Liver (tissue), 9 donors: ENCODE measurements around the gene COQ8A. TPM values are rescaled to one million over a fixed set of nuclear protein-coding genes. Genes with fewer than 3 reads are reported as not detected.

Experiments
- DNase-seq: peaks from one replicate; pipeline ENCODE4 v3.0.0-alpha.2; 2017; ENCODE audit warnings: low spot score
- H3K27ac ChIP-seq, 2 donors: one replicate each; pipeline ENCODE4 v1.7.0; 2013; ENCODE audit warnings: inconsistent platforms in 2 of 2, low read length in 2 of 2, control low read depth in 1 of 2, low read depth in 1 of 2, mild to moderate bottlenecking in 1 of 2
- H3K27me3 ChIP-seq, 4 donors: one replicate each; pipeline versions ENCODE4 v1.6.1 to v1.7.0; 2013; ENCODE audit warnings: low read length in 3 of 4, inconsistent platforms in 1 of 4, mild to moderate bottlenecking in 1 of 4, moderate library complexity in 1 of 4; ENCODE audit not compliant: control insufficient read depth in 4 of 4, insufficient read depth in 4 of 4
- H3K36me3 ChIP-seq, 4 donors: one replicate each; pipeline versions ENCODE4 v1.6.1 to v1.7.0; 2013; ENCODE audit warnings: low read length in 3 of 4, mild to moderate bottlenecking in 3 of 4, low read depth in 1 of 4, moderate library complexity in 1 of 4; ENCODE audit not compliant: control insufficient read depth in 4 of 4, insufficient read depth in 3 of 4
- H3K4me1 ChIP-seq, 4 donors: one replicate each; pipeline versions ENCODE4 v1.6.1 to v1.7.0; 2013; ENCODE audit warnings: low read length in 3 of 4, mild to moderate bottlenecking in 3 of 4, moderate library complexity in 1 of 4; ENCODE audit not compliant: control insufficient read depth in 4 of 4, insufficient read depth in 4 of 4
- H3K4me3 ChIP-seq, 3 donors: one replicate each; pipeline versions ENCODE4 v1.6.1 to v1.7.0; 2013; ENCODE audit warnings: low read length in 3 of 3, control low read depth in 1 of 3, low read depth in 1 of 3, mild to moderate bottlenecking in 1 of 3
- H3K9ac ChIP-seq, 2 donors: one replicate each; pipeline ENCODE4 v1.7.0; 2013; ENCODE audit warnings: low read length in 2 of 2, mild to moderate bottlenecking in 2 of 2, moderate library complexity in 2 of 2, control low read depth in 1 of 2, low read depth in 1 of 2
- H3K9me3 ChIP-seq, 4 donors: one replicate each; pipeline versions ENCODE4 v1.6.1 to v1.7.0; 2013; ENCODE audit warnings: low read length in 3 of 4; ENCODE audit not compliant: control insufficient read depth in 4 of 4
- ATF3 ChIP-seq: IDR thresholded peaks from 2 replicates; pipeline ENCODE4 v1.6.1; 2016; ENCODE audit warnings: antibody characterized with exemption
- EGR1 ChIP-seq, 2 donors: IDR thresholded peaks; 2 replicates each; pipeline ENCODE4 v1.6.1; 2016 to 2018; ENCODE audit warnings: antibody characterized with exemption in 2 of 2, low read depth in 2 of 2
- FOXA1 ChIP-seq: IDR thresholded peaks from 2 replicates; pipeline ENCODE4 v1.6.1; 2016; ENCODE audit warnings: antibody characterized with exemption
- FOXA2 ChIP-seq: IDR thresholded peaks from 2 replicates; pipeline ENCODE4 v1.6.1; 2016; ENCODE audit warnings: antibody characterized with exemption
- GABPA ChIP-seq, 2 donors: IDR thresholded peaks in 1 of 2; conservative IDR thresholded peaks in 1 of 2; 2 replicates each; pipeline ENCODE4 v1.6.1; 2016; ENCODE audit warnings: antibody characterized with exemption in 2 of 2, mild to moderate bottlenecking in 1 of 2, moderate library complexity in 1 of 2
- HNF4A ChIP-seq, 2 donors: conservative IDR thresholded peaks; 2 replicates each; pipeline ENCODE4 v1.6.1; 2016; ENCODE audit warnings: antibody characterized with exemption in 2 of 2, mild to moderate bottlenecking in 2 of 2
- HNF4G ChIP-seq: IDR thresholded peaks from 2 replicates; pipeline ENCODE4 v1.6.1; 2016; ENCODE audit warnings: antibody characterized with exemption
- JUND ChIP-seq, 2 donors: IDR thresholded peaks; 2 replicates each; pipeline ENCODE4 v1.6.1; 2016; ENCODE audit warnings: antibody characterized with exemption in 2 of 2
- MAX ChIP-seq: IDR thresholded peaks from 2 replicates; pipeline ENCODE4 v1.6.1; 2016; ENCODE audit warnings: antibody characterized with exemption
- NR2F2 ChIP-seq: IDR thresholded peaks from 2 replicates; pipeline ENCODE4 v1.6.1; 2016; ENCODE audit warnings: antibody characterized with exemption
- RAD21 ChIP-seq, 2 donors: IDR thresholded peaks; 2 replicates each; pipeline ENCODE4 v1.6.1; 2016; ENCODE audit warnings: antibody characterized with exemption in 2 of 2, mild to moderate bottlenecking in 2 of 2
- REST ChIP-seq: IDR thresholded peaks from 2 replicates; pipeline ENCODE4 v1.6.1; 2016; ENCODE audit warnings: antibody characterized with exemption, mild to moderate bottlenecking
- RXRA ChIP-seq, 2 donors: IDR thresholded peaks; 2 replicates each; pipeline ENCODE4 v1.6.1; 2017 to 2018; ENCODE audit warnings: antibody characterized with exemption in 2 of 2, mild to moderate bottlenecking in 1 of 2
- SP1 ChIP-seq: IDR thresholded peaks from 2 replicates; pipeline ENCODE4 v1.6.1; 2018; ENCODE audit warnings: antibody characterized with exemption, mild to moderate bottlenecking
- TAF1 ChIP-seq: conservative IDR thresholded peaks from 2 replicates; pipeline ENCODE4 v1.6.1; 2016; ENCODE audit warnings: antibody characterized with exemption, mild to moderate bottlenecking
- YY1 ChIP-seq: IDR thresholded peaks from 2 replicates; pipeline ENCODE4 v1.6.1; 2016; ENCODE audit warnings: antibody characterized with exemption, mild to moderate bottlenecking
- ZBTB33 ChIP-seq: IDR thresholded peaks from 2 replicates; pipeline ENCODE4 v1.6.1; 2016; ENCODE audit warnings: antibody characterized with exemption
- WGBS: extraction: QIAGEN DNeasy Blood & Tissue Kit; methylation state at CpG from one replicate; pipeline ENCODE4 v1.1.7; 2013; 5-methylcytosine and 5-hydroxymethylcytosine counted together
- polyA plus RNA-seq, 2 donors: library from polyadenylated mRNA; stranded (reverse) in 1 of 2; unstranded in 1 of 2; fragments of 200-250 nt in 1 of 2; fragments of >200 nt in 1 of 2; fragmentation: Nextera tagmentation in 1 of 2; extraction: Ambion mirVana in 1 of 2; gene quantifications; one replicate each; pipeline versions ENCODE4 v1.2.1 to v1.2.3, GENCODE V29; 2013 to 2015
- total RNA-seq, 2 donors: library from RNA; depleted of rRNA; stranded (reverse); fragments of >200 nt; gene quantifications; one replicate each; pipeline ENCODE4 v1.2.3, GENCODE V29; 2014
- TF ChIP-seq, protein P1 (sequence below): fragments of 150-350 bp; IDR thresholded peaks from 2 replicates; pipeline ENCODE4 v1.5.1; 2017; ENCODE audit warnings: improper control_type of control experiment, low read depth, low read length; ENCODE audit not compliant: missing input control
- donor health status: healthy.
- donor health status: healthy.
- donor health status: healthy.
- donor health status: healthy.
- donor health status: healthy.

The COQ8A gene
- total and polyA plus RNA-seq, 4 donors: 24.4 to 60.0 (median 54.9) TPM

- no peak for DNase-seq
- WGBS: 94% methylated on average over 3 of the region's 3 CpGs
- H3K27ac ChIP-seq: no peak overlapping the region
These were observed 12.0 kb downstream of the COQ8A start for GRCh38 chr1:226952118-226952441.

More at GRCh38 chr1:226952118-226952441, 12.0 kb downstream of the COQ8A start:
- TF ChIP-seq MAX: no peak
- no peak for TF ChIP-seq REST
- TF ChIP-seq NR2F2: no peak
- no peak for TF ChIP-seq FOXA2
- no peak for TF ChIP-seq YY1
- no peak for TF ChIP-seq HNF4G
- no peak for TF ChIP-seq GABPA (IDR thresholded peaks at IDR 0.05 in 1 of 2, conservative IDR thresholded peaks at IDR 0.05 in 1 of 2)
- TF ChIP-seq HNF4A (conservative IDR thresholded peaks at IDR 0.05): no peak
- TF ChIP-seq FOXA1: no peak
- no peak for TF ChIP-seq ATF3
- TF ChIP-seq RAD21 (IDR thresholded peaks at IDR 0.05): no peak
- no peak for TF ChIP-seq ZBTB33
- TF ChIP-seq RXRA (IDR thresholded peaks at IDR 0.05): no peak
- no peak for TF ChIP-seq EGR1 (IDR thresholded peaks at IDR 0.05; ENCODE audit: low read depth in 2 of 2)
- no peak for TF ChIP-seq TAF1
- TF ChIP-seq, protein P1, sequence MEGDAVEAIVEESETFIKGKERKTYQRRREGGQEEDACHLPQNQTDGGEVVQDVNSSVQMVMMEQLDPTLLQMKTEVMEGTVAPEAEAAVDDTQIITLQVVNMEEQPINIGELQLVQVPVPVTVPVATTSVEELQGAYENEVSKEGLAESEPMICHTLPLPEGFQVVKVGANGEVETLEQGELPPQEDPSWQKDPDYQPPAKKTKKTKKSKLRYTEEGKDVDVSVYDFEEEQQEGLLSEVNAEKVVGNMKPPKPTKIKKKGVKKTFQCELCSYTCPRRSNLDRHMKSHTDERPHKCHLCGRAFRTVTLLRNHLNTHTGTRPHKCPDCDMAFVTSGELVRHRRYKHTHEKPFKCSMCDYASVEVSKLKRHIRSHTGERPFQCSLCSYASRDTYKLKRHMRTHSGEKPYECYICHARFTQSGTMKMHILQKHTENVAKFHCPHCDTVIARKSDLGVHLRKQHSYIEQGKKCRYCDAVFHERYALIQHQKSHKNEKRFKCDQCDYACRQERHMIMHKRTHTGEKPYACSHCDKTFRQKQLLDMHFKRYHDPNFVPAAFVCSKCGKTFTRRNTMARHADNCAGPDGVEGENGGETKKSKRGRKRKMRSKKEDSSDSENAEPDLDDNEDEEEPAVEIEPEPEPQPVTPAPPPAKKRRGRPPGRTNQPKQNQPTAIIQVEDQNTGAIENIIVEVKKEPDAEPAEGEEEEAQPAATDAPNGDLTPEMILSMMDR: no peak
- no peak for TF ChIP-seq JUND (IDR thresholded peaks at IDR 0.05)
- no peak for TF ChIP-seq SP1
- H3K9ac ChIP-seq: no peak overlapping the region
- no peaks in the 10 kb centered on the region for H3K27me3 ChIP-seq
- no peaks in the 10 kb centered on the region for H3K9me3 ChIP-seq
- peaks cover 1 to 18% (median 8%) of the 10 kb centered on the region in 4 donors for H3K4me1 ChIP-seq
- peaks cover 0 to 4% (median under 1%) of the 10 kb centered on the region in 4 donors for H3K36me3 ChIP-seq
- no peak overlapping the region for H3K4me3 ChIP-seq
